ENCODE measurements around the gene ZEB2.

ZEB2 gene

DNA sequence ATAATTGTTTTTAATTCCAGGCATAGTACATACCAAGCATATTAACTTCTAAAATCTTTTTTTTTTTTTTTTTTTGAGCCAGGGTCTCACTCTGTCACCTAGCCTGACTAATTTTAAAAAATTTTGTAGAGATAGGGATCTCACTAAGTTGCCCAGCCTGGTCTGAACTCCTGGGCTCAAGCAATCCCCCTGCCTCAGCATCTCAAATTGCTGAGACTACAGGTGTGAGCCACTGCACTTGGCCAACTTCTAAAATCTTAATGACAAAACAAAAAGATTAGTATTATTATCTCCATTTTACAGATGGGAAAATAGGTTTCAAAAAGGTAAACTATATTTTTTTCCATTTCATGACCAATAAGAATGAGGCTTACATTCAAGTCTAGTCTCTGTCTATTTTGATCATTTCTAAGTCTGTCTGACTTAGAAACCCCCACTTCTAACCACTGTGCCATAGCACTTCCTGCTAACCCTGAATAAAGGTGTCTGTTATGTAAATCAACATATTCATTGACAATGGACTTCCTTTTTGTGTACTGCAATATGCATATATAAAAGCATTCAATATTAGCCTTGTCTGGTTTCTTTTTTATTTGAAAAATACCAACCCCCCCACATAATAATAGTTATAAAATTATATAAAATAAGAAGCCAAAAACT is 28.7 kb upstream of the ZEB2 start:
- peak; percentile 27 to 43 for DNase-seq (ENCODE audit: low read depth in 1 of 2, low spot score in 1 of 2)
- Histone ChIP-seq H3K27ac (replicated peaks) (peak overlapping the region; percentile 34), H3K27me3 (ENCODE audit: insufficient read depth, poor library complexity, severe bottlenecking) (no peaks in the 10 kb centered on the region), H3K4me3 (replicated peaks; ENCODE audit: insufficient read depth, low read length) (no peak overlapping the region)
- TF ChIP-seq, protein P1, sequence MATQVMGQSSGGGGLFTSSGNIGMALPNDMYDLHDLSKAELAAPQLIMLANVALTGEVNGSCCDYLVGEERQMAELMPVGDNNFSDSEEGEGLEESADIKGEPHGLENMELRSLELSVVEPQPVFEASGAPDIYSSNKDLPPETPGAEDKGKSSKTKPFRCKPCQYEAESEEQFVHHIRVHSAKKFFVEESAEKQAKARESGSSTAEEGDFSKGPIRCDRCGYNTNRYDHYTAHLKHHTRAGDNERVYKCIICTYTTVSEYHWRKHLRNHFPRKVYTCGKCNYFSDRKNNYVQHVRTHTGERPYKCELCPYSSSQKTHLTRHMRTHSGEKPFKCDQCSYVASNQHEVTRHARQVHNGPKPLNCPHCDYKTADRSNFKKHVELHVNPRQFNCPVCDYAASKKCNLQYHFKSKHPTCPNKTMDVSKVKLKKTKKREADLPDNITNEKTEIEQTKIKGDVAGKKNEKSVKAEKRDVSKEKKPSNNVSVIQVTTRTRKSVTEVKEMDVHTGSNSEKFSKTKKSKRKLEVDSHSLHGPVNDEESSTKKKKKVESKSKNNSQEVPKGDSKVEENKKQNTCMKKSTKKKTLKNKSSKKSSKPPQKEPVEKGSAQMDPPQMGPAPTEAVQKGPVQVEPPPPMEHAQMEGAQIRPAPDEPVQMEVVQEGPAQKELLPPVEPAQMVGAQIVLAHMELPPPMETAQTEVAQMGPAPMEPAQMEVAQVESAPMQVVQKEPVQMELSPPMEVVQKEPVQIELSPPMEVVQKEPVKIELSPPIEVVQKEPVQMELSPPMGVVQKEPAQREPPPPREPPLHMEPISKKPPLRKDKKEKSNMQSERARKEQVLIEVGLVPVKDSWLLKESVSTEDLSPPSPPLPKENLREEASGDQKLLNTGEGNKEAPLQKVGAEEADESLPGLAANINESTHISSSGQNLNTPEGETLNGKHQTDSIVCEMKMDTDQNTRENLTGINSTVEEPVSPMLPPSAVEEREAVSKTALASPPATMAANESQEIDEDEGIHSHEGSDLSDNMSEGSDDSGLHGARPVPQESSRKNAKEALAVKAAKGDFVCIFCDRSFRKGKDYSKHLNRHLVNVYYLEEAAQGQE (IDR thresholded peaks at IDR 0.05; ENCODE audit: insufficient replicate concordance, low read depth), result no peak
- TF ChIP-seq, protein P2, sequence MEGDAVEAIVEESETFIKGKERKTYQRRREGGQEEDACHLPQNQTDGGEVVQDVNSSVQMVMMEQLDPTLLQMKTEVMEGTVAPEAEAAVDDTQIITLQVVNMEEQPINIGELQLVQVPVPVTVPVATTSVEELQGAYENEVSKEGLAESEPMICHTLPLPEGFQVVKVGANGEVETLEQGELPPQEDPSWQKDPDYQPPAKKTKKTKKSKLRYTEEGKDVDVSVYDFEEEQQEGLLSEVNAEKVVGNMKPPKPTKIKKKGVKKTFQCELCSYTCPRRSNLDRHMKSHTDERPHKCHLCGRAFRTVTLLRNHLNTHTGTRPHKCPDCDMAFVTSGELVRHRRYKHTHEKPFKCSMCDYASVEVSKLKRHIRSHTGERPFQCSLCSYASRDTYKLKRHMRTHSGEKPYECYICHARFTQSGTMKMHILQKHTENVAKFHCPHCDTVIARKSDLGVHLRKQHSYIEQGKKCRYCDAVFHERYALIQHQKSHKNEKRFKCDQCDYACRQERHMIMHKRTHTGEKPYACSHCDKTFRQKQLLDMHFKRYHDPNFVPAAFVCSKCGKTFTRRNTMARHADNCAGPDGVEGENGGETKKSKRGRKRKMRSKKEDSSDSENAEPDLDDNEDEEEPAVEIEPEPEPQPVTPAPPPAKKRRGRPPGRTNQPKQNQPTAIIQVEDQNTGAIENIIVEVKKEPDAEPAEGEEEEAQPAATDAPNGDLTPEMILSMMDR (IDR thresholded peaks at IDR 0.05; ENCODE audit: insufficient read depth, low read length), result no peak
- TF ChIP-seq SPI1 (IDR thresholded peaks at IDR 0.05; ENCODE audit: borderline replicate concordance, low read depth) (peak; percentile 82), POLR2AphosphoS5 (IDR thresholded peaks at IDR 0.05; ENCODE audit: low read depth) (no peak), GABPA (IDR thresholded peaks at IDR 0.05; ENCODE audit: low read depth) (no peak)

DNA sequence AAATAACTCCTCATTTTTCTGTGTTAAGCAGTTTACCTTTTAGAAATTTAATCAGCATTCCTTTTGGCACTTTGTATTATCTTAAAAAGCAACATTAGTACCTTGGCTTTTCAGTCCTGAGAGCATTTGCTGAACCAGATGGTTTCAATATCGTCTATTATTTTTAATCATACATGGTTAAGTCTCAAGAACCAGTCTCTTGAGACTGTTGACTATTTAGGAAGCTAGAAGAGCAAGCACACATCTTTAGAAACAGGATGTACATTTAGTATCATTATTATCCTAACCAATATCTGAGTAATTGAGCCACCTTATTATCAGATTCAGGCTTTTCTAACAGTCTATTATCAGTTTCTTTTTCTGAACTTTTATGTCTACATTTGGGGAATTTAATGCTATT is 28.2 kb upstream of the ZEB2 start:
- H3K4me3 ChIP-seq (replicated peaks; ENCODE audit: insufficient read depth, low read length), result no peak overlapping the region

DNA sequence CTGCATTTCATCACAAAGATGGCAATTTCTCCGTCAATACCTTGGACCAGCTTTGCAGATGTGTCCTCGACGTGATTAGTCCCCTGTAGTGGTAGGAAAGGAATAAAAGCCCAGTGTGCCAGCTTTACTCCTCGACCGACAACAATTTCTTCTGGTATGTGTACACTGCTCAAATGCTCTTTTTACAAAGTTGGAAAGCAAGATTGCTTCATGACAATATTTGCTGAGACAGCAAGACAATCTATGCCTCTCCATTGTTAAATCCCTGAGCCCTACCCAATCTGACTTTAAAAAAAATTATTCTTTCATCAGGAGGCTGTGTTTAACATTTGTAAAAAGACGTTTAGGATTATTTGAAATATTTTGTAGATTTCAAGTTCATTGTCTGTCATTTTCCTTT is 27.6 kb upstream of the ZEB2 start:
- no peak overlapping the region for H3K27ac ChIP-seq (replicated peaks)
- H3K27me3 ChIP-seq (ENCODE audit: insufficient read depth, poor library complexity, severe bottlenecking), result no peaks in the 10 kb centered on the region
- no peak for TF ChIP-seq GABPA (IDR thresholded peaks at IDR 0.05; ENCODE audit: low read depth)
- TF ChIP-seq, protein P2 (IDR thresholded peaks at IDR 0.05; ENCODE audit: insufficient read depth, low read length), result no peak
- no peak overlapping the region for H3K4me3 ChIP-seq (replicated peaks; ENCODE audit: insufficient read depth, low read length)
- no peak for DNase-seq (ENCODE audit: low read depth in 1 of 2, low spot score in 1 of 2)

More for the DNA sequence above, 28.2 kb upstream of the ZEB2 start:
- TF ChIP-seq GABPA (IDR thresholded peaks at IDR 0.05; ENCODE audit: low read depth), result no peak
- TF ChIP-seq, protein P1 (IDR thresholded peaks at IDR 0.05; ENCODE audit: insufficient replicate concordance, low read depth), result no peak
- no peak for TF ChIP-seq SPI1 (IDR thresholded peaks at IDR 0.05; ENCODE audit: borderline replicate concordance, low read depth)
- TF ChIP-seq POLR2AphosphoS5 (IDR thresholded peaks at IDR 0.05; ENCODE audit: low read depth), result no peak
- TF ChIP-seq, protein P2 (IDR thresholded peaks at IDR 0.05; ENCODE audit: insufficient read depth, low read length), result no peak
- Histone ChIP-seq H3K27ac (replicated peaks) (no peak overlapping the region), H3K27me3 (ENCODE audit: insufficient read depth, poor library complexity, severe bottlenecking) (no peaks in the 10 kb centered on the region)
- DNase-seq (ENCODE audit: low read depth in 1 of 2, low spot score in 1 of 2), result no peak

DNA sequence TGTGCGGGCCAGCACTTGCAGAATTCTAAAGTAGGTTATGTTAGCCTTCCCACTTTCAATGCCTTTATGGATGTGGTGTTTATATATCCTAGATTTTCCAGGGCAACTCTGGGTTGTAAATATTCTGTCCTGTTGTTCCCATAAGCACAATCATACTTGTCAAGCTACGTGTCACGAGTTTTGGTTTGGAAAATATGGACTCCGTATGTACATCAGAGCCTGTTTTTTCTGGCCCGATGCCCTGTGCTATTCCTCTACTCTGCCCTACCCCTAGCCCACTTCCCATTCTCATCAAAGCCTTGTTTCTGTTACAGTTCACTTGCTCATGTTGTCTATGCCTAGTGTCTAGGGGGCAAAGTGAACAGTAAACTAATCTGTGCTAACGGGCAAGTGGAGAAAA is 27.0 kb upstream of the ZEB2 start:
- H3K4me3 ChIP-seq (replicated peaks; ENCODE audit: insufficient read depth, low read length), result no peak overlapping the region
- no peak for DNase-seq (ENCODE audit: low read depth in 1 of 2, low spot score in 1 of 2)
- H3K27me3 ChIP-seq (ENCODE audit: insufficient read depth, poor library complexity, severe bottlenecking), result no peaks in the 10 kb centered on the region
- no peak overlapping the region for H3K27ac ChIP-seq (replicated peaks)
- TF ChIP-seq, protein P2 (IDR thresholded peaks at IDR 0.05; ENCODE audit: insufficient read depth, low read length), result no peak
- peak; percentile 23; the same call in 1 of the 2 replicates for TF ChIP-seq SPI1 (IDR thresholded peaks at IDR 0.05; ENCODE audit: borderline replicate concordance, low read depth)
- no peak for TF ChIP-seq POLR2AphosphoS5 (IDR thresholded peaks at IDR 0.05; ENCODE audit: low read depth)

Data from HL-60 (cell line).